Stimulated activated CD4-positive, alpha-beta T cell treated with anti-CD3 and anti-CD28 coated beads, Interleukin-2, amount 100 ng/mL, for 48 hours (primary cell): ENCODE data around the gene RASAL3.
"Not testable (repeated sequence)": the region's sequence is repeated elsewhere in the genome, so short reads cannot be mapped to it uniquely, and the experiment has no call there.

Source experiments
- DNase-seq, 2 donors: peaks; one replicate each; pipeline ENCODE4 v3.0.0-alpha.2; 2020

The RASAL3 gene

GRCh38 chr19:15464394-15465385 is at the start of gene RASAL3:
RASAL3 (minus strand) TSS chr19:15464544; CDS start chr19:15464358, 186 bp downstream.
- DNase-seq, result peak; percentile 46 to 47

- no peak for DNase-seq
These were observed 47.5 kb upstream of the RASAL3 start for GRCh38 chr19:15511671-15512424.

- no peak for DNase-seq
These were observed 43.8 kb upstream of the RASAL3 start, which contains the start of gene CYP4F22 for GRCh38 chr19:15508035-15508710. CYP4F22 (plus strand) TSS chr19:15508525; CDS start chr19:15525337, 16,812 bp downstream.

GRCh38 chr19:15507068-15508034 is 43.0 kb upstream of the RASAL3 start:
- DNase-seq, result no peak

- DNase-seq, result no peak
These were observed 41.8 kb upstream of the RASAL3 start for GRCh38 chr19:15506074-15506571.

GRCh38 chr19:15502264-15502663 is 37.9 kb upstream of the RASAL3 start:
- no peak for DNase-seq

GRCh38 chr19:15501596-15501995 is 37.3 kb upstream of the RASAL3 start:
- DNase-seq, result no peak

GRCh38 chr19:15498910-15499309 is 34.6 kb upstream of the RASAL3 start:
- no peak for DNase-seq

GRCh38 chr19:15498156-15498858 is 34.0 kb upstream of the RASAL3 start:
- no peak for DNase-seq

GRCh38 chr19:15495151-15495550 is 30.8 kb upstream of the RASAL3 start:
- no peak for DNase-seq

- DNase-seq, result no peak
These were observed 24.3 kb upstream of the RASAL3 start for GRCh38 chr19:15488489-15489226.

GRCh38 chr19:15487038-15487437 is 22.7 kb upstream of the RASAL3 start:
- no peak for DNase-seq

GRCh38 chr19:15485768-15486167 is 21.4 kb upstream of the RASAL3 start:
- DNase-seq, result not testable (repeated sequence)

- DNase-seq, result not testable (repeated sequence)
These were observed 16.7 kb upstream of the RASAL3 start for GRCh38 chr19:15480996-15481395.

- no peak for DNase-seq
These were observed 15.3 kb upstream of the RASAL3 start, which contains the start of gene PGLYRP2 for GRCh38 chr19:15479391-15480345. PGLYRP2 (minus strand) TSS chr19:15479501; CDS start chr19:15479371, 130 bp downstream.

- no peak for DNase-seq
These were observed 12.0 kb upstream of the RASAL3 start for GRCh38 chr19:15476325-15476724.

- DNase-seq, result no peak
These were observed 11.3 kb upstream of the RASAL3 start for GRCh38 chr19:15475611-15476010.

GRCh38 chr19:15475169-15475568 is 10.8 kb upstream of the RASAL3 start:
- no peak for DNase-seq

- not testable (repeated sequence) for DNase-seq
These were observed 9.5 kb upstream of the RASAL3 start for GRCh38 chr19:15473821-15474220.
